ENCODE data around the gene RGS7.

- TF ChIP-seq POLR2AphosphoS5 (IDR thresholded peaks at IDR 0.05; ENCODE audit: insufficient read depth in 1 of 2, low read depth in 1 of 2) (no peak), POLR2A (IDR thresholded peaks at IDR 0.05) (no peak)
Measured at GRCh38 chr1:241355311-241356010, 1.5 kb downstream of the RGS7 start.

Data from vagina (tissue), 2 donors.